HepG2 (cell line): Measurements from ENCODE around the gene COG5. TPM values are rescaled to one million over a fixed set of nuclear protein-coding genes. Genes with fewer than 3 reads are reported as not detected.

Experiments used
- ATAC-seq: fragments of 200-7000 bp; cut with Tn5 transposase; 3 replicates; pipeline ENCODE4 v1.9.1; 2020; ENCODE audit warnings: mild to moderate bottlenecking, moderate library complexity
- BruUV-seq: library from RNA; stranded (reverse); fragments of 400-500 nt; replicated peaks from 2 replicates; lab custom pipeline; 2021; lab: Mats Ljungman, UMichigan
- CTCF ChIA-PET: fragments of 300-600 bp; formaldehyde crosslinking; extraction: SDS; loops from one replicate; lab custom pipeline; 2021; ENCODE audit warnings: low total read pairs, inconsistent platforms, low intra/inter-chr PET ratio; lab: Yijun Ruan, JAX
- POLR2A ChIA-PET: fragments of 350-600 bp; sonication (Branson Sonifier 250); formaldehyde crosslinking; loops from one replicate; lab custom pipeline; 2020; ENCODE audit warnings: antibody characterized with exemption, inconsistent platforms; lab: Yijun Ruan, JAX
- DNase-seq: peaks from one replicate; pipeline ENCODE4 v3.0.0-alpha.2; 2015; ENCODE audit warnings: low spot score
- FAIRE-seq: peaks from 3 replicates; lab custom pipeline; 2011; peaks lifted over from hg19 to GRCh38; lab: Jason Lieb, UNC
- H2AFZ ChIP-seq: one replicate; pipeline ENCODE4 v1.6.1; 2011; ENCODE audit warnings: low read length, inconsistent platforms
- H3K27ac ChIP-seq: fragments of 300-600 bp; 3 replicates; pipeline ENCODE4 v1.8.0; 2011; ENCODE audit warnings: mixed run types, mild to moderate bottlenecking, mixed read lengths, low read length, inconsistent platforms; ENCODE audit not compliant: insufficient read depth; ENCODE audit errors: extremely low read length
- H3K27me3 ChIP-seq, 2 experiments: fragments of 200-600 bp in 1 of 2; 2 replicates in 1 of 2; 3 replicates in 1 of 2; pipeline versions ENCODE4 v1.6.0 to v1.8.0; 2011; ENCODE audit warnings: low read length in 2 of 2, mild to moderate bottlenecking in 2 of 2, moderate library complexity in 2 of 2, inconsistent platforms in 1 of 2; ENCODE audit not compliant: insufficient read depth in 2 of 2, control insufficient read depth in 1 of 2
- H3K36me3 ChIP-seq, 2 experiments: fragments of 200-600 bp in 1 of 2; replicated peaks in 1 of 2; 2 replicates in 1 of 2; 3 replicates in 1 of 2; pipeline versions ENCODE4 v1.5.1 to v1.8.0; 2011; ENCODE audit warnings: low read length in 2 of 2, inconsistent platforms in 1 of 2; ENCODE audit not compliant: insufficient read depth in 2 of 2, control insufficient read depth in 1 of 2
- H3K4me1 ChIP-seq: 2 replicates; pipeline ENCODE4 v1.5.1; 2012; ENCODE audit warnings: low read length, inconsistent platforms; ENCODE audit not compliant: insufficient read depth
- H3K4me2 ChIP-seq: 2 replicates; pipeline ENCODE4 v1.6.0; 2011; ENCODE audit warnings: low read depth, low read length, inconsistent platforms
- H3K4me3 ChIP-seq, 3 experiments: fragments of 200-600 bp in 1 of 3; sonication (generic), shearing (Covaris generic) in 1 of 3; replicated peaks in 1 of 3; 2 replicates each; pipeline ENCODE4 v1.5.1; 2011 to 2016; ENCODE audit warnings: low read length in 3 of 3, inconsistent platforms in 2 of 3, low read depth in 2 of 3, mild to moderate bottlenecking in 2 of 3, control low read depth in 1 of 3, mixed read lengths in 1 of 3; ENCODE audit not compliant: insufficient read depth in 1 of 3
- H3K79me2 ChIP-seq: one replicate; pipeline ENCODE4 v1.6.1; 2011; ENCODE audit warnings: low read length, inconsistent platforms; ENCODE audit not compliant: insufficient read depth
- H3K9ac ChIP-seq: 2 replicates; pipeline ENCODE4 v1.6.0; 2011; ENCODE audit warnings: mild to moderate bottlenecking, low read depth, low read length, inconsistent platforms; ENCODE audit not compliant: insufficient read depth
- H3K9me3 ChIP-seq: 2 replicates; pipeline ENCODE4 v1.5.1; 2012; ENCODE audit warnings: mild to moderate bottlenecking, low read length
- H4K20me1 ChIP-seq: 2 replicates; pipeline ENCODE4 v1.6.0; 2011; ENCODE audit warnings: inconsistent platforms, mild to moderate bottlenecking, low read length, moderate library complexity; ENCODE audit not compliant: insufficient read depth
- CCDC6 ChIP-seq: sonication (generic); formaldehyde crosslinking; IDR thresholded peaks from 2 replicates; pipeline ENCODE4 v1.8.1; 2022; ENCODE audit warnings: mild to moderate bottlenecking, missing genetic modification reagents, moderate library complexity
- NONO ChIP-seq, 2 experiments: fragments of 450-650 bp in 1 of 2; sonication (generic) in 1 of 2; formaldehyde crosslinking in 1 of 2; IDR thresholded peaks in 1 of 2; conservative IDR thresholded peaks in 1 of 2; 2 replicates each; pipeline versions ENCODE4 v1.6.1 to v1.8.0; 2017 to 2022; ENCODE audit warnings: mild to moderate bottlenecking in 1 of 2, missing genetic modification reagents in 1 of 2, moderate library complexity in 1 of 2
- NRL ChIP-seq: sonication (generic); formaldehyde crosslinking; IDR thresholded peaks from 2 replicates; pipeline ENCODE4 v1.5.0; 2020; ENCODE audit warnings: missing genetic modification reagents, mild to moderate bottlenecking, moderate library complexity, borderline replicate concordance
- PTBP1 ChIP-seq: fragments of 200-400 bp; formaldehyde crosslinking; IDR thresholded peaks from 2 replicates; pipeline ENCODE4 v1.6.1; 2018; ENCODE audit warnings: low read length, low read depth; ENCODE audit not compliant: poor library complexity, severe bottlenecking
- ZNF44 ChIP-seq: sonication (generic); formaldehyde crosslinking; IDR thresholded peaks from 2 replicates; pipeline ENCODE4 v1.5.1; 2020; ENCODE audit warnings: mild to moderate bottlenecking, missing genetic modification reagents
- ZNF768 ChIP-seq: sonication (generic); formaldehyde crosslinking; IDR thresholded peaks from 2 replicates; pipeline ENCODE4 v1.4.0; 2020; ENCODE audit warnings: missing genetic modification reagents
- WGBS: methylation state at CpG from one replicate; pipeline ENCODE4 v1.1.6; 2017; ENCODE audit warnings: low lambda C conversion rate; 5-methylcytosine and 5-hydroxymethylcytosine counted together
- in situ Hi-C: cut with HindIII; loops from 2 replicates; pipeline ENCODE4 v1.10.0; 2017; ENCODE audit warnings: low pct_unique_long_range_greater_than_20kb; ENCODE audit not compliant: extremely low pct_ligation_motif_present
- intact Hi-C: fragments of 100-400 bp; cut with micrococcal nuclease; formaldehyde crosslinking; loops from one replicate; pipeline ENCODE4 v1.10.0; 2022; ENCODE audit not compliant: unreplicated experiment
- polyA plus RNA-seq, 8 experiments: library from polyadenylated mRNA; depleted of rRNA in 3 of 8; stranded (reverse) in 7 of 8; unstranded in 1 of 8; fragments of >200 nt; fragmentation: Illumina TruSeq in 4 of 8; extraction: Trizol in 4 of 8; gene quantifications; 2 replicates each; pipeline versions ENCODE4 v1.2.1 to v1.2.3, GENCODE V29; 2011 to 2016; ENCODE audit warnings: low read depth in 4 of 8, missing spikeins in 1 of 8, mixed read lengths in 1 of 8; ENCODE audit not compliant: insufficient read depth in 1 of 8
- total RNA-seq, 5 experiments: library from RNA; depleted of rRNA; stranded (reverse); fragments of >200 nt; fragmentation: Illumina TruSeq; extraction: Trizol; gene quantifications; 2 replicates each; pipeline ENCODE4 v1.2.3, GENCODE V29; 2016; ENCODE audit warnings: low read depth in 1 of 5
- TF ChIP-seq, protein P1 (sequence below): sonication (generic); formaldehyde crosslinking; IDR thresholded peaks from 2 replicates; pipeline ENCODE4 v1.4.0; 2020; ENCODE audit warnings: mild to moderate bottlenecking, missing genetic modification reagents

Gene COG5
- total and polyA plus RNA-seq, 2 of the 13 experiments (the other 11 are each of a cell fraction or from before 2014, with no cell fraction given): 20.4 to 31.3 TPM

DNA sequence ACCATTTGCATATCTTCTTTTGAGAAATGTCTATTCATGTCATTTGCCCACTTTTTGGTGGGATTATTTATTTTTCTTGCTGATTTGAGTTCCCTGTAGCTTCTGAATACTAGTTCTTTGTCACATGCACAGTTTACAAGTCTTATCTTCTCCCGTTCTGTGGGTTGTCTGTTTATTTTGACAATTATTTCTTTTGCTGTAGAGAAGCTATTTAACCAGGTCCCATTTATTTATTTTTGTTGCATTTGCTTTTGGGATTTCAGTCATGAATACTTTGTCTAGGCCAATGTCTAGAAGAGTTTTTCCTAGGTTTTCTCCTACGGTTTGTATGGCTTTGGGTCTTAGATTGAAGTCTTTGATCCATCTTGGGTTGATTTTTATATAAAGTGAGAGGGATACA, 60.9 kb downstream of the COG5 start:
- peaks cover 9% of the 10 kb centered on the region for H3K4me1 ChIP-seq
- H3K27me3 ChIP-seq: no peaks in the 10 kb centered on the region
- intact Hi-C loops: loop anchor here (5.0 kb wide), 1 partner anchor 355 kb away; no protein-coding TSS in a partner anchor
- no peak for FAIRE-seq
- POLR2A ChIA-PET: no interaction called here
- CTCF ChIA-PET: no interaction called here
- ATAC-seq: no peak
- DNase-seq: no peak
- H3K4me3 ChIP-seq: no peak overlapping the region
- TF ChIP-seq NONO (IDR thresholded peaks at IDR 0.05): no peak
- no peak for TF ChIP-seq NONO (CRISPR knock-in tag; conservative IDR thresholded peaks at IDR 0.05)
- TF ChIP-seq, protein P1, sequence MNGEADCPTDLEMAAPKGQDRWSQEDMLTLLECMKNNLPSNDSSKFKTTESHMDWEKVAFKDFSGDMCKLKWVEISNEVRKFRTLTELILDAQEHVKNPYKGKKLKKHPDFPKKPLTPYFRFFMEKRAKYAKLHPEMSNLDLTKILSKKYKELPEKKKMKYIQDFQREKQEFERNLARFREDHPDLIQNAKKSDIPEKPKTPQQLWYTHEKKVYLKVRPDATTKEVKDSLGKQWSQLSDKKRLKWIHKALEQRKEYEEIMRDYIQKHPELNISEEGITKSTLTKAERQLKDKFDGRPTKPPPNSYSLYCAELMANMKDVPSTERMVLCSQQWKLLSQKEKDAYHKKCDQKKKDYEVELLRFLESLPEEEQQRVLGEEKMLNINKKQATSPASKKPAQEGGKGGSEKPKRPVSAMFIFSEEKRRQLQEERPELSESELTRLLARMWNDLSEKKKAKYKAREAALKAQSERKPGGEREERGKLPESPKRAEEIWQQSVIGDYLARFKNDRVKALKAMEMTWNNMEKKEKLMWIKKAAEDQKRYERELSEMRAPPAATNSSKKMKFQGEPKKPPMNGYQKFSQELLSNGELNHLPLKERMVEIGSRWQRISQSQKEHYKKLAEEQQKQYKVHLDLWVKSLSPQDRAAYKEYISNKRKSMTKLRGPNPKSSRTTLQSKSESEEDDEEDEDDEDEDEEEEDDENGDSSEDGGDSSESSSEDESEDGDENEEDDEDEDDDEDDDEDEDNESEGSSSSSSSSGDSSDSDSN (CRISPR knock-in tag): no peak
- TF ChIP-seq NRL: no peak
- TF ChIP-seq ZNF44 (CRISPR knock-in tag): no peak
- no peak for TF ChIP-seq ZNF768 (CRISPR knock-in tag)
- no peak for TF ChIP-seq CCDC6
- TF ChIP-seq PTBP1: no peak
- TF ChIP-seq, all 625 proteins: peak for 0
- Histone ChIP-seq H3K9ac (no peak overlapping the region), H3K79me2 (peaks cover 8% of the 10 kb centered on the region), H3K4me2 (no peak overlapping the region), H4K20me1 (no peaks in the 10 kb centered on the region), H3K36me3 (peaks cover 0 to 3% of the 10 kb centered on the region in 2 experiments; a peak in 1 of 5 replicates), H3K9me3 (no peaks in the 10 kb centered on the region), H3K27ac (no peak overlapping the region), H2AFZ (no peak overlapping the region)
- no TSS peak for BruUV-seq
- in situ Hi-C loops: no loop called here
- WGBS: 94% methylated on average over 2 of the region's 2 CpGs
